ENCODE results near the gene FLCN.

FLCN gene

DNA sequence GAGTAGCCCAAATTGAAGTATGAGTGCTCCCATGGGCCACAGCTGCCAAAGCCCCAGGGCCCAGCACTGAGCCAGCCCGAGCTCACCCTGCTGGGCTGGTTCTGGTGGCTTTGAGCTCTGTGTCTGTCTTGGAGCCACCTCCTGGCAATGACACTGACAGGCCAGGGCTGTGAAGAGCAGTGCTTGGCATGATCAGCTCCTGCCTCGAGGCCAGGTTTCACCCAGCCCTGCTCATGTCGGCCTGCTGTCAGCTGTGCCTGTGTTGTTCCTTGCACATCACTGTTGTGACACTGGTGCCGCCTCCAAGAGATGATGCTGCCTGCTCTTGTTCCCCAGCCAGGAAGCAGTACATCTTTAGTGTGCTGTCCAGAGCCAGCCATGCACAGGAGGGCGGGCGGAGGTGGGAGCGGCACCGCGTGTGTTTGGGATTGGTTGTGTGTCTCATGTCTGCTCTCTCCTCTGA lies 56.8 kb downstream of the FLCN start:
- no peak for FAIRE-seq

DNA sequence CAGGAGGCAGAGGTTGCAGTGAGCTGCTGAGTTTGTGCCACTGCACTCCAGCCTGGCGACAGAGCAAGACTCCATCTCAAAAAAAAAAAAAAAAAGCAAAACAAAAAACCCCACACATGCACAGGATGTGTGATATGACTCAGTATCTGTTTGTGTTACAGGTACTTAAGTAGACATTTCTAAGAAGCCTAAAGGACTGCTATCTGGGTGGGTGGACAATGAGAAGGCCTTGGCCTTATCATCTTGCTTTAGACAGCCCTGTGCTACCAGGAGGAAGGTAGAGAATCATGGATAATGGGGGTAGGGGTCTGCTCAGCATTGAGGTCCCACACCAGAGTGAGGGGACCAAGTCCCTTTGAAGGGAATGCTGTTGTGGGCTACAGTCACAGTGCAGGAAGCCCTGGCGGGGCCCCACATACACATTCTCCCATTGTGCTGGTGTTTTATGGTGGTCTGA lies 57.6 kb downstream of the FLCN start:
- FAIRE-seq (no peak), DNase-seq (ENCODE audit: insufficient read length, low spot score) (no peak)
- no peak for TF ChIP-seq POLR2A (IDR thresholded peaks at IDR 0.05; ENCODE audit: low read depth, low read length)

More for the DNA sequence above, 56.8 kb downstream of the FLCN start:
- DNase-seq (ENCODE audit: insufficient read length, low spot score) = no peak
- TF ChIP-seq POLR2A (IDR thresholded peaks at IDR 0.05; ENCODE audit: low read depth, low read length) = no peak

GRCh38 chr17:17177176-17177575 lies 59.8 kb downstream of the FLCN start:
- DNase-seq (ENCODE audit: insufficient read length, low spot score) (no peak), FAIRE-seq (no peak)
- no peak for TF ChIP-seq POLR2A (IDR thresholded peaks at IDR 0.05; ENCODE audit: low read depth, low read length)

DNA sequence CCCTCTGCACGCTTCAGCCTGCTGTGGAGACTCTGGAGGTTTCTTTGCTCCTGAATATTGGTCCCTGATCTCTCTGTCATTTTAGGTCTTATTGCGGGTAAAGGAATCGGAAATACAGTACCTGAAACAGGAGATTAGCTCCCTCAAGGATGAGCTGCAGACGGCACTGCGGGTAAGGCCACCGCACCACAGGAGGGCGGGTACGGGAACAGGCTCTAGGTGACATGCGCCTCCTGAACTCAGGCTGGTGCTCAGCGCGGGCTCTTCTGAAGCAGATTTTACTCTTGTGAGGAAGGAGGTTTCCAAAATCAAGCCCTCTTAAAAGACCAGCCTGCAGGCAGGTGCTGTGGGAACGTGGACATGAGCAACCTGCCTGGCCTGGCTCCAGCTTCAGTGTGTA lies 60.6 kb downstream of the FLCN start:
- FAIRE-seq (no peak), DNase-seq (ENCODE audit: insufficient read length, low spot score) (no peak)
- no peak for TF ChIP-seq POLR2A (IDR thresholded peaks at IDR 0.05; ENCODE audit: low read depth, low read length)

- no peak for TF ChIP-seq POLR2A (IDR thresholded peaks at IDR 0.05; ENCODE audit: low read depth, low read length)
- no peak for DNase-seq (ENCODE audit: insufficient read length, low spot score)
- no peak for FAIRE-seq
Measured at GRCh38 chr17:17175917-17176316, 61.1 kb downstream of the FLCN start.

DNA sequence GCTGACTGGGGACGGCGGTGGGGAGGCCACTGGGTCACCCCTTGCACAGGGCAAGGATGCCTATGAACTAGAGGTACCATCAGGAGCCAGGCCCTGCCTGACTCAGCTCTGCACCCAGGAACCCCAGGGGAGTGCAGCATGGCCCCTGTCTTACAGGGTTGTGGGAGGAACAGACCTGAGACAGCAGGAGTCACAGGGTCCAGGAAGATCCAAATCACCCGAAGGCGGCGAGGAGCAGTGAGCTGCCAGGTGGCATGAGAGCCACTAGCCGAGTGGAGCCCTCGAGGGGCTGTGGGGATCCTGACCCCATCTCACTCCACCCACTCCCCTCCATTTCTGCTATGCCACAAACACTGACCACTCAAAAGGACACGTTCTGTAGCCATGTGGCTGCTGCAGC lies 61.6 kb downstream of the FLCN start:
- FAIRE-seq (no peak), DNase-seq (ENCODE audit: insufficient read length, low spot score) (no peak)
- no peak for TF ChIP-seq POLR2A (IDR thresholded peaks at IDR 0.05; ENCODE audit: low read depth, low read length)

DNA sequence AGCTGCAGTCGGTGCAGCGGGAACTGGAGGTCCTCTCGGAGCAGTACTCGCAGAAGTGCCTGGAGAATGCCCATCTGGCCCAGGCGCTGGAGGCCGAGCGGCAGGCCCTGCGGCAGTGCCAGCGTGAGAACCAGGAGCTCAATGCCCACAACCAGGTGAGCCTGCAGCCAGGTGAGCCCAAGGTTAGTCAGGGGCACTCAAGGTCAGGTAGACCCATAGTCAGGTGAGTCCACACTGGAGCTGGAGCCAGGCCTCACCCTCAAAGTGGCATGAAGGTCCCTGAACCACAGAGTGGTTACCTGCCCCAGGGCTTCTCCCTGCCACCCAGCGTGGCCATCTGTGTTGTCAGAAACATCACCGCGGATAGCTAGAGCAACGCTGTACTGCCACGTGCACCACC lies 63.0 kb downstream of the FLCN start:
- TF ChIP-seq POLR2A (IDR thresholded peaks at IDR 0.05; ENCODE audit: low read depth, low read length) = no peak
- no peak for DNase-seq (ENCODE audit: insufficient read length, low spot score)

DNA sequence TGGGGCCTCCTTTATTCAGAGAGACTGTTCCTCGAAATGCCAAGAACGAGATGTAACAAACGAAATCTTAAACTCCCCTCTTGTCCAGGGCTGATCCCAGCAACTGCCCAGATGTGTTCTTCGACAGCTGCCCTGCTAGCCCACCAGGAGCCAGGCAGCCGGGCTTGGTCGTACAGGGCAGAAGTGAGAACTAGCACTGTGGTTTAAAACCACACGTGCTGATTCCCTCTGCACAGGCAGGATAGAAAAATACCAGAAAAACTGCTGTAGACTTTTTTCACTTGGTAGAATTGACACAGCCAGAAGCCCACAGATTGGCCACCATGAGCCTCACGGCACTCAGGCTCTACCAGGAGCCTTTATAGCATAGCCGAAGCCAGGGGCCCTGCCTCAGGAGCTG lies 64.0 kb downstream of the FLCN start:
- no peak for FAIRE-seq
- no peak for DNase-seq (ENCODE audit: insufficient read length, low spot score)
- no peak for TF ChIP-seq POLR2A (IDR thresholded peaks at IDR 0.05; ENCODE audit: low read depth, low read length)

More for the DNA sequence above, 63.0 kb downstream of the FLCN start:
- FAIRE-seq = no peak

- DNase-seq (ENCODE audit: insufficient read length, low spot score) = no peak
- TF ChIP-seq POLR2A (IDR thresholded peaks at IDR 0.05; ENCODE audit: low read depth, low read length) = no peak
- no peak for FAIRE-seq
Measured at GRCh38 chr17:17172001-17172939, 64.7 kb downstream of the FLCN start.

DNA sequence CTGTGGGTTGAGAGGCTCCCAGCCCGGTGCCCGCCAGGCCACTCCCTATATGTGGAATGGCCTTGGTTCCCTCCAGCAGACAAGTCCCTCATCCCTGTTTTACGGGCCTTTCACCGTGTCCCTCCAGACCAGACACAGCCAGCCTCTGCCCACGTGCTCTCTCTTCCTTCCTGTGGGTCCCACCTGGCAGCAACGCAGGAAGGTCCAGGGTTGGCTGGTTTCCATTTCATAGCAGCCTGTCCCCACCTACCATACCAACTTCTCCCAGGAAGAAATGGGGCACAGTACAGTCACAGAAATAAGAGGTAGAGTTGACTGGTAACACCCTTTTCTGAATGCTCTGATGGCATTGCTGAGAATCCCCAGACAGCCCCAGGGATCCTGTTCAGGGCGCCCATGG lies 65.8 kb downstream of the FLCN start:
- DNase-seq (ENCODE audit: insufficient read length, low spot score) (no peak), FAIRE-seq (no peak)
- no peak for TF ChIP-seq POLR2A (IDR thresholded peaks at IDR 0.05; ENCODE audit: low read depth, low read length)

- TF ChIP-seq POLR2A (IDR thresholded peaks at IDR 0.05; ENCODE audit: low read depth, low read length) = no peak
- no peak for DNase-seq (ENCODE audit: insufficient read length, low spot score)
- FAIRE-seq = no peak
Measured at GRCh38 chr17:17170346-17170985, 66.5 kb downstream of the FLCN start.

GRCh38 chr17:17169396-17169795 lies 67.6 kb downstream of the FLCN start:
- FAIRE-seq (no peak), DNase-seq (ENCODE audit: insufficient read length, low spot score) (no peak)
- TF ChIP-seq POLR2A (IDR thresholded peaks at IDR 0.05; ENCODE audit: low read depth, low read length) = no peak

DNA sequence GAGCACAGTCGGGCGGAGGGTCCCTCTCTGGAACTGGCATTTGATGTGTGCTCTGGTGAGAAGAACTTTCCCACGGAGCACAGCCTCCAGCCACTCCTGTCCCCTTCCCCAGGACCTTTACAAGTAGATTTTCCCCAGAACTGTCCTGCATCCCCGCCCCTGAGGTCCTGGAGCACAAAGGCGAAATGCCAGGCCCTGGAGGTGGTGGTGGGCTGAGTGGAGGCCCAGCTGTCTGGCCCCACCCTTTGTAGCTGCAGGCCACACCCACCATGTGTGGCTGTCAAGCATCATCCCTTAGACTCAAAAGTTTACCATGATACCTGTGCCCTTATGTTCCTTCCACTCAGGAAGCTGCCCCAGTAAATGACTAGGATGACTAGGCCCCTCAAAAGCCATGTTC lies 68.6 kb downstream of the FLCN start:
- TF ChIP-seq POLR2A (IDR thresholded peaks at IDR 0.05; ENCODE audit: low read depth, low read length) = no peak
- FAIRE-seq (no peak), DNase-seq (ENCODE audit: insufficient read length, low spot score) (no peak)

- no peak for DNase-seq (ENCODE audit: insufficient read length, low spot score)
- FAIRE-seq = no peak
- no peak for TF ChIP-seq POLR2A (IDR thresholded peaks at IDR 0.05; ENCODE audit: low read depth, low read length)
Measured at GRCh38 chr17:17167986-17168385, 69.0 kb downstream of the FLCN start.

DNA sequence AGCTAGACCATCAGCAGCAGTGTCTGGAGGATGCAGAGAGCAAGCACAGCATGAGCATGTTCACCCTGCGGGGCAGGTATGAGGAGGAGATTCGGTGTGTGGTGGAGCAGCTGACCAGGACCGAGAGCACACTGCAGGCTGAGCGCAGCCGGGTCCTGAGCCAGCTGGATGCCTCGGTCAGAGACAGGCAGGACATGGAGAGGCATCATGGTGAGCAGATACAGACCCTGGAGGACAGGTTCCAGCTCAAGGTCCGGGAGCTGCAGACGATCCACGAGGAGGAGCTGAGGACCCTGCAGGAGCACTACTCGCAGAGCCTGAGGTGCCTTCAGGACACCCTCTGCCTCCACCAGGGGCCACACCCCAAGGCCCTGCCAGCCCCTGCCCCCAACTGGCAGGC lies 69.6 kb downstream of the FLCN start:
- no peak for DNase-seq (ENCODE audit: insufficient read length, low spot score)
- no peak for FAIRE-seq
- TF ChIP-seq POLR2A (IDR thresholded peaks at IDR 0.05; ENCODE audit: low read depth, low read length) = no peak

Data from H54 (cell line).